Ecto neural progenitor cell (in vitro differentiated cells): ENCODE results near the gene RAB10.
"Not testable (repeated sequence)": the region's sequence is repeated elsewhere in the genome, so short reads cannot be mapped to it uniquely, and the experiment has no call there.

Experiments used
- DNase-seq: peaks from one replicate; pipeline ENCODE4 v3.0.0-alpha.2; 2018; ENCODE audit warnings: low spot score

Gene RAB10

GRCh38 chr2:26033818-26034636 is at the start of gene RAB10:
Gene RAB10 (plus strand): TSS chr2:26034084. CDS start chr2:26034609, 525 bp downstream.
- peak; percentile 99 for DNase-seq

GRCh38 chr2:25988134-25988533 is 45.8 kb upstream of the RAB10 start:
- DNase-seq: no peak

- DNase-seq: no peak
Observed at GRCh38 chr2:25989154-25989553, 44.7 kb upstream of the RAB10 start.

GRCh38 chr2:25991965-25992364 is 41.9 kb upstream of the RAB10 start:
- no peak for DNase-seq

GRCh38 chr2:25992556-25992955 is 41.3 kb upstream of the RAB10 start:
- DNase-seq: no peak

- no peak for DNase-seq
Observed at GRCh38 chr2:25993049-25993448, 40.8 kb upstream of the RAB10 start.

- DNase-seq: no peak
Observed at GRCh38 chr2:25994509-25994908, 39.4 kb upstream of the RAB10 start.

- no peak for DNase-seq
Observed at GRCh38 chr2:25996844-25997243, 37.0 kb upstream of the RAB10 start.

GRCh38 chr2:25998816-25999383 is 35.0 kb upstream of the RAB10 start:
- DNase-seq: not testable (repeated sequence)

GRCh38 chr2:25999406-25999805 is 34.5 kb upstream of the RAB10 start:
- not testable (repeated sequence) for DNase-seq

- no peak for DNase-seq
Observed at GRCh38 chr2:26000561-26001082, 33.3 kb upstream of the RAB10 start.

- DNase-seq: no peak
Observed at GRCh38 chr2:26001743-26002351, 32.0 kb upstream of the RAB10 start.

GRCh38 chr2:26002632-26003310 is 31.1 kb upstream of the RAB10 start:
- no peak for DNase-seq

GRCh38 chr2:26008095-26008494 is 25.8 kb upstream of the RAB10 start:
- DNase-seq: no peak

- no peak for DNase-seq
Observed at GRCh38 chr2:26008851-26009566, 24.9 kb upstream of the RAB10 start.

GRCh38 chr2:26009567-26009963 is 24.3 kb upstream of the RAB10 start:
- DNase-seq: no peak

- no peak for DNase-seq
Observed at GRCh38 chr2:26010943-26011342, 22.9 kb upstream of the RAB10 start.

- no peak for DNase-seq
Observed at GRCh38 chr2:26011609-26011989, 22.3 kb upstream of the RAB10 start.

GRCh38 chr2:26011990-26012856 is 21.7 kb upstream of the RAB10 start:
- peak; percentile 70 for DNase-seq

GRCh38 chr2:26013668-26014067 is 20.2 kb upstream of the RAB10 start:
- DNase-seq: no peak
